GM04504 (cell line): Measurements from ENCODE around the gene TTC39B.

Source experiments
- DNase-seq: peaks from one replicate; pipeline ENCODE4 v3.0.0-alpha.2; 2012; ENCODE audit warnings: low read depth

TTC39B gene

DNA sequence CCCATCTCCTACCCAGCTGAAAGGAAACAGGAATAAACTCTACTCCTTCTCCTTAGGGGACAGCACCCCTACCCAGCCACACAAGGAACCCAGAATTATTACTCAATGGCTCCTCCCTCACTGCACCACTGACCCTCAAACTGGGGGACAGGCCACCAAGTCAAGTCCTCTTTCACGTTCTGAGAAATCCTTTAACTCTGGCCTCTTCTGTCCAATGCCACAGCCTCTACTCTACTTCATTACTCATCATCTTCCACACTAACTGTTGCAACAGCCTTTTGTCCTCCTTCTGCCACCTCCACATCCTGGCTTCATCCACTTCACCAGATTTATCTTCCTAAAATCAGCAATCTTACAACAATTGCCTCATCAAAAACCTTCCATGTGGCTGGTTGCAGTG lies 6.8 kb downstream of the TTC39B start:
- DNase-seq: no peak

DNA sequence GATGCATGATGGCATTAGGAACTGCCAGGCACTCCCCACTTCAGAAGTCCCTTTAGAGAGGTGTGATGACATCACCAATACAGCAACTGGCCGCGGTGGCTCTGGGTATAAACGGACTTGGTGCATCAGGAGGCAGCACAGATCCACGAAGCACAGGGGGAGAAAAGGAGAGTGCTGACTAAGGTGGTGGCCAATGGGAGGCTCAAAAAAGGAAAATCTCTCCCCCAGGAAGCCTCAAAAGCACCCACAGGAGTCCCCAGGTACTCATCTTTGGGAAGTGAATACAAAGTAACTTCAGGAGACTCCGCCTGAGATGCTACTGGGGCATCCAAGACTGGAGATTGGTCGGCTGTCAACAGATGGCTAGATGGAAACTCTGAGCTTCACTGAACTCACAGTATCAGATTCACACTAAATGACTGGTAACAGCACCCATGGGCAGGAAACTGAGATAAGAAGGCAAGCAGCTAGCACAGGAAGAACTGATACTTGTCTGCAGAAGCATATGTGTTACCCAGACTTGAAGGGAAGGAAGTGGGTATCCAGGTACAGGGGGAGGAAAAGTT lies 7.6 kb downstream of the TTC39B start:
- DNase-seq: no peak

- no peak for DNase-seq
Measured at GRCh38 chr9:15298362-15298761, 8.7 kb downstream of the TTC39B start.

DNA sequence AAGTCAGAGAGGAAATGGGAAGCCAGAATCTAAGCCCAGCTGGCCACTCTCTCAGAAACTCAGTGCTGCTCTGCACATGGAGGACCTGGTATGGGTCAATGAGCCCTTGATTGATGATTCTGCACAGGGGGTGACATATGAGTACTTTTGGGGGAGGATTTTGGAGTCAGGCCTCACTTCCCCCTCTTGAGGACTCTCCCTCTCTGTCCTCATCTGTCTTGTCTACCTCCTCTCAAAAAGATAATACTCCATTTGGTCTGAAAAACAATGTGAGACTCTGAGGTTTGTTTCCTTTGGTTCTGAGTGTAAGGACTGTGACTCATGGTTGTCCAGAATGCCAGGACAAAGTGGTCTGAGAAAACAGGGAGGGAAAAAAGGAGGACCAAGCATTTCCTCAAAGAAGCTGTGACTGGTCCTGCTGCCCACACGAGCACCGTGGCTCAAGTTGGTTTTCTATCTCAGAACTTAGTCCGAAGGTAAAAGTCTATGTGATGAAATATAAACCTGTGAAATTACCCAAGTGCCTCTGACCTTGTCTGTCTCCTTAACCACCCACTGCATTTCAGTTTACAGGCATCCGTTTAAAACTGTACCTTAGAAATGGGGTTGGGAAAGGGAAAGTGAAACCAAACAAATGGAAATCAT lies 11.1 kb downstream of the TTC39B start:
- DNase-seq: peak; percentile 42

- no peak for DNase-seq
Measured at GRCh38 chr9:15294604-15295003, 12.4 kb downstream of the TTC39B start.

- peak; percentile 10 for DNase-seq
Measured at GRCh38 chr9:15293804-15294316, 13.2 kb downstream of the TTC39B start.

GRCh38 chr9:15293084-15293483 lies 13.9 kb downstream of the TTC39B start:
- no peak for DNase-seq

GRCh38 chr9:15289603-15290002 lies 17.4 kb downstream of the TTC39B start:
- no peak for DNase-seq

DNA sequence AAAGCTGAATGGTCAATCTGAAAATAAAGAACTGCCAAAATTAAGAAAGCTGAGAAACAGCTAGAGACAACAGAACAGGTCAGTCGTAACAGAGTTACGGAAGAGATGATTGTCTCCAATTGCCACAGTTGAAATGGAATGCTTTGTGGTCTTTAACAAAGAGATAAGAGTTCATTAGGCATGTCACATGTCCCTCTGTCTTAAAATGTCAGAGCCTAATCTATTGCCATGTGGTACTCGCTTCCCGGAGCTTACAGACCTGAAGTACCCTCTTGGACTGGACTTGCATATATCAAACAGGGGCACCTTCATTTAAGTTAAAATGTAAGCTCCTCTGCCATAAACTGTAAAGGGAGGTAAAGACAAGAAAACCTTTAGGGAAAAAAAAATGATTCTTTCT lies 19.7 kb downstream of the TTC39B start:
- DNase-seq: no peak

- no peak for DNase-seq
Measured at GRCh38 chr9:15286161-15286821, 20.7 kb downstream of the TTC39B start.

DNA sequence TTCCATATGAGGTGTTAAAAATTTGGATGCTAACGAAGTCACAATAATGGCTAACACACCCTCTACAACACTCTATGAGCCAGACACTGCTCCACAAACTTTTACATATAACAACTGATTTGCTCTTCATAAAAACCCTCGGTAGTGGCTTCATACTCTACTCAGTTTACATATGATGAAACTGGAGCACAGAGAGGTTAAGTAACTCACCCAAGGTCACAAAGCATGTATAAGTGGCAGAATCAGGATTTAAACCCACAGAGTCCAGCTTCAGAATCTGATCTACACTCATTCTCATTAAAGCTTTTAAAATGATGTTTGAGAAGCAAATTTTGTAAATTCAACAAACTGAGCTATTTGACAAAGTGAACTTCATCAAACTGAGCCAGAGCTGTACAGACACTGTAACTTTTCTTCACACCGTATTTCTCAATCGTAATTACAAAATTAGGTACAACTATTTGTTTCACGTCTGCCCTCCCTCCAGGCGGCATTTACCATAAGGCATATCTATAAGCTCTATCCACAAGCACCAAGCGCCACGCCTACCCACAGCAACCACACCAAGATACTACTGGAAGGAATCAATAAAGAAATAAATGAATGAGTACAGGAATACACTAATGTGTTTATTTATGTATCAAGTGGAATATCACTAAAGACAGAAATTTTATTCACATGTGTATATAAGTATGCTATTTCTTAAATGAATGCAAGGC lies 24.3 kb downstream of the TTC39B start:
- DNase-seq: no peak

DNA sequence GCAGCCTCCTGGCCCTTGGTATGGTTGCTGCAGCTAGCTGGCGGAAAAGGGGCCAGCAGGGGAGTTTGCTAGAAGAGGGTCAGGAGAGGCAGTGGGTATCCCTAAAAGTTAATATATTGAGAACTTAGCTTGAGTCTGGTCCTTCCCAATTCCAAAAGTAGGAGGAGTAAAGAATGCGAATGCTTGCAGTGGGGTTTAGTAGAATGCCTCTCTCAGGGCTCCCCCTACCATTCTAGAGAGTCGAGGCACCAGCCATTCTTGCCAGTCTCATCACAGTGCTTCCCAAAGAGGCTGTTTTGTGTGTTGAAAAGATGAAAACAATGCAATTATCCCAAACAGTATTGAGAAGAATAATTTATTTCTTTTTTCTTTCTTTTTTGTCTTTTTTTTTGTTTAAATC lies 26.4 kb downstream of the TTC39B start:
- DNase-seq: no peak

DNA sequence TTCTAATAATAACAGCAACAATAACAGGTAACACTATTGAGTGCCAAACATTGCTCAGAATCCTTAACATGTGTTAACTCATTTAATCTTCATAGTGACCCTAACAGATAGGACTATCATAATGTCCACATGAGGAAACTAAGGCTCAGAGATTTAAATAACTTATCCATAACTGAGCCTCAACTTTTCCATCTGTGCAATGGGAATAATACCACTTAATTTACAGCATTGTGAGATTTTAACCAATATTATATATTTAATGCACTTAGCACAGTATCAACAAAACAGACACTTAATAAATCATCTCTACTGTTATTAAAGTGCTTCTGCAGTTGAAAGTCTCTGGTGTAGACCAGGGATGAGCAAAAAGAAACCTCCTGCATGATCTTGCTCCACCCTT lies 28.2 kb downstream of the TTC39B start:
- DNase-seq: no peak

DNA sequence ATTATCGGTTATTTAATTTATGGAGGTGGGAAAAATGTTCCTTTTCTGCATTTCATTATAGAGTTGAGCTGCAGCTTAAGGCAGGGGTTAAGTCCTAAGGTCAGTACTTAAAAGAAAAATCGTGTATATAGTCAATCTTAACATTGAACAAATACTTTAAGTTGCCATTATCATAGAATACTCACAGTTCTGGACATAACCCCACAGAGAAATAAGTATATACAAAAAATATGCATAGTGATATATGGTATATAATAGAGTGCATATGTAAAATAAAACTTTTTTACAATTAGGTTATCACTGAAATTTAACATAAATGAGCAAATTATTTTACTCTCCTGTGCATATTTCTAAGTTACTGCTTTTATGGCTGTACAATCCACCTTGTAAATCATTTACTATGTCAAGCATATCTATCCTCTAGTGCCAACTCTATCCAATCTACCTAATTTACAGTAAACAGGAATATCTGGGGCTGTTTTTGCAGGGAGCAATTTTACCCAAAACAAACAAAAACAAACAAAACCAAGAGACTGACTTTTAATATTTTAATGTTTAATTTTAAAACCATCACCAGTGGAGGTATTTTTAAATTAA lies 28.8 kb downstream of the TTC39B start:
- DNase-seq: no peak

GRCh38 chr9:15277400-15278090 lies 29.5 kb downstream of the TTC39B start:
- peak; percentile 12 for DNase-seq

GRCh38 chr9:15276328-15276938 lies 30.6 kb downstream of the TTC39B start:
- DNase-seq: no peak

DNA sequence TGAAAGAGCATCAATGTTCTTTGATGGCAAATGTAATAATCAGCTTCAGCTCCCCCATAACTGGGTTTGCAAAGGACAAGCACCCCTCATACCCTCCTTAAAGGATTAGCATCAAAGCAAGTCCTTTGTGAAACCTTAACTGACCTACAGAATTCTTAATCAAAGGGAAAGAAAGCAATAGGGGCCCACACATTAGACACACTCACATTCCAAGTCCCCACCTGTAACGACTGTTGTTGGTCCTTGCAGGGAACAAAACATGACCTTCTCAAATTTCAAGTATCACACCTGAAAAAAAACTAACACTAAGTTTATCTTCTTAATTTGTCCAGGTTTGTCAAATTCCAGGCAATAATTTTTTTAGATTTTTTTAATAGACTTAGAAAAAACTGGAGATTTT lies 32.6 kb downstream of the TTC39B start:
- no peak for DNase-seq

GRCh38 chr9:15272377-15272928 lies 34.6 kb downstream of the TTC39B start:
- DNase-seq: no peak

DNA sequence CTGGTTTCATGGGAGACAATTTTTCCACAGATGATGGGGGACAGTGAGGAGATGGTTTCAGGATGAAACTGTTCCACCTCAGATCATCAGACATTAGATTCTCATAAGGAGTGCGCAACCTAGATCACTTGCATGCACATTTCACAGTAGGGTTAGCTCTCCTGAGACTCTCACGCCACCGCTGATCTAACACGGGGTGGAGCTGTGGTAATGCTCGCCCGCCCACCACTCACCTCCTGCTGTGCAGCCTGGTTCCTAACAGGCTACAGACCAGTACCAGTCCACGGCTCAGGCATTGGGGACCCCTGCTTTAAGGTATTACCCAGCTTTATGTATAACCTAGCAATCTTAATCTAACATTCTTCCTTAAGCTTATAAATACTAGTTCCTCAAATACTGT lies 35.6 kb downstream of the TTC39B start:
- DNase-seq: no peak

GRCh38 chr9:15268782-15269181 lies 38.2 kb downstream of the TTC39B start:
- no peak for DNase-seq

DNA sequence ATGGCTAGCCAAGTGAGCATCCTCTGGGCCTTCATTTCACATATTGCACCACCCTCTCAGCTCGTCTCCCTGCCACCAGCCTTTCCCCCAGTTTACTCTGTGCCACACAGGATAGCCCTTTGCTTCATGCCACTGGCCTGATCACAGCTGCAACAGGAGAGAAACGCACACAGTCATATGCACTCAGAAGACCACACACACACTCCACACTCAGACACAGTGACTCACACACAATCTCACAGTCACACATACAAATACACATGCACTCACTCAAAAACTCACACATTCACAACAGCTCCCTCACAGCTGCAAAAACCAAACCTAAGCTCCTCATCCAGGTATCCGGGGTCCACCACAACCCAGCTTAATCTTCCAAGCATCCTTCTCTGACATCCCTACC lies 38.7 kb downstream of the TTC39B start:
- no peak for DNase-seq
